Thoracic aorta (tissue), 2 donors: ENCODE measurements around the gene SMCO1. TPM values are rescaled to one million over a fixed set of nuclear protein-coding genes. Genes with fewer than 3 reads are reported as not detected.
"Not testable (repeated sequence)": the region's sequence is repeated elsewhere in the genome, so short reads cannot be mapped to it uniquely, and the experiment has no call there.

ENCODE experiments used
- ATAC-seq: fragments of 150-250 bp; one replicate; pipeline ENCODE4 v1.8.0; 2017; ENCODE audit warnings: low read depth; ENCODE audit not compliant: insufficient number of reproducible peaks, low FRiP score
- DNase-seq: peaks from one replicate; pipeline ENCODE4 v3.0.0-alpha.2; 2020; ENCODE audit warnings: low spot score
- H3K27ac ChIP-seq, 2 donors: fragments of 200-600 bp; sonication (generic); 1 replicate in 1 of 2; 2 replicates in 1 of 2; pipeline ENCODE4 v1.5.1; 2016; ENCODE audit warnings: mild to moderate bottlenecking in 2 of 2, moderate library complexity in 2 of 2
- H3K27me3 ChIP-seq: fragments of 200-600 bp; sonication (generic); replicated peaks from 2 replicates; pipeline ENCODE4 v1.6.0; 2016; ENCODE audit warnings: mild to moderate bottlenecking; ENCODE audit not compliant: insufficient read depth
- H3K36me3 ChIP-seq: fragments of 200-600 bp; sonication (generic); one replicate; pipeline ENCODE4 v1.5.1; 2016
- H3K4me1 ChIP-seq, 2 donors: fragments of 200-600 bp; sonication (generic); 1 replicate in 1 of 2; 2 replicates in 1 of 2; pipeline versions ENCODE4 v1.5.1 to v1.6.0; 2016; ENCODE audit warnings: low read depth in 2 of 2, mild to moderate bottlenecking in 1 of 2; ENCODE audit not compliant: control insufficient read depth in 1 of 2
- H3K4me3 ChIP-seq: fragments of 200-600 bp; sonication (generic); 2 replicates; pipeline ENCODE4 v1.5.1; 2016; ENCODE audit warnings: mild to moderate bottlenecking
- H3K9me3 ChIP-seq: fragments of 200-600 bp; sonication (generic); 2 replicates; pipeline ENCODE4 v1.5.1; 2016
- total RNA-seq, 2 donors: library from RNA; depleted of rRNA; stranded (reverse); fragments of >200 nt; gene quantifications; one replicate each; pipeline versions ENCODE4 v1.1.0 to v1.2.3, GENCODE V29; 2016
- TF ChIP-seq, protein P1 (sequence below): fragments of 200-600 bp; sonication (generic); IDR thresholded peaks from one replicate; pipeline ENCODE4 v1.5.1; 2019; ENCODE audit warnings: antibody characterized with exemption

The SMCO1 gene
- total RNA-seq, 2 donors from 2014 or later: not detected

DNA sequence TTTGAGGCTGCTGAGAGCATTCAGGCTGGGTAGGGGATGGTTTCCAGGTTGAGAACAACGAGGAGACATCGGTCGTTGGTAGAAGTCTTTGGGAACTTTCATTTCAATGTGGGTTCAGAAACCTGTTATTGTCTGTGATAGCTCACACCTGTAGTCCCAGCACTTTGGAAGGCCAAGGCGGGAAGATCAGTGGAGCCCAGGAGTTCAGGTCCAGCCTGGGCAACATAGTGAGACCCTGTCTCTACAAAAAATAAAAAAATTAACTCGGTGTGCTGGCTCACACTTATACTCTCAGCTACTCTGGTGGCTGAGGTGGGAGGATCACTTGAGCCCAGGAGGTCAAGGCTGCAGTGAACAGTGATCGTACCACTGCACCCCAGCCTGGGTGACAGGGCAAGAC, 10.6 kb downstream of the SMCO1 start:
- peak overlapping the region in 1 of 2 donors; percentile 100 for H3K27ac ChIP-seq
- H3K27me3 ChIP-seq: no peaks in the 10 kb centered on the region
- ATAC-seq (no peak), DNase-seq (no peak)
- peaks cover 6 to 14% of the 10 kb centered on the region in 2 donors for H3K4me1 ChIP-seq
- no peaks in the 10 kb centered on the region for H3K9me3 ChIP-seq
- TF ChIP-seq, protein P1, sequence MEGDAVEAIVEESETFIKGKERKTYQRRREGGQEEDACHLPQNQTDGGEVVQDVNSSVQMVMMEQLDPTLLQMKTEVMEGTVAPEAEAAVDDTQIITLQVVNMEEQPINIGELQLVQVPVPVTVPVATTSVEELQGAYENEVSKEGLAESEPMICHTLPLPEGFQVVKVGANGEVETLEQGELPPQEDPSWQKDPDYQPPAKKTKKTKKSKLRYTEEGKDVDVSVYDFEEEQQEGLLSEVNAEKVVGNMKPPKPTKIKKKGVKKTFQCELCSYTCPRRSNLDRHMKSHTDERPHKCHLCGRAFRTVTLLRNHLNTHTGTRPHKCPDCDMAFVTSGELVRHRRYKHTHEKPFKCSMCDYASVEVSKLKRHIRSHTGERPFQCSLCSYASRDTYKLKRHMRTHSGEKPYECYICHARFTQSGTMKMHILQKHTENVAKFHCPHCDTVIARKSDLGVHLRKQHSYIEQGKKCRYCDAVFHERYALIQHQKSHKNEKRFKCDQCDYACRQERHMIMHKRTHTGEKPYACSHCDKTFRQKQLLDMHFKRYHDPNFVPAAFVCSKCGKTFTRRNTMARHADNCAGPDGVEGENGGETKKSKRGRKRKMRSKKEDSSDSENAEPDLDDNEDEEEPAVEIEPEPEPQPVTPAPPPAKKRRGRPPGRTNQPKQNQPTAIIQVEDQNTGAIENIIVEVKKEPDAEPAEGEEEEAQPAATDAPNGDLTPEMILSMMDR: no peak
- H3K36me3 ChIP-seq: no peaks in the 10 kb centered on the region
- no peak overlapping the region for H3K4me3 ChIP-seq

DNA sequence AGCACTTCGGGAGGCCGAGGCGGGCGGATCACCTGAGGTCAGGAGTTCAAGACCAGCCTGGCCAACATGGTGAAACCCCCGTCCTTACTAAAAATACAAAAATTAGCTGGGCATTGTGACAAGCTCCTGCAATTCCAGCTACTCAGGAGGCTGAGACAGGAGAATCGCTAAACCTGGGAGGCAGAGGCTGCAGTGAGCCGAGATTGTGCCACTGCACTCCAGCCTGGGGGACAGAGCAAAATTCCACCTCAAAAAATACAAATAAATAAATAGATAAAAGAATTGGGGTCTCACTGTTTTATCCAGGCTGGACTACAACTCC, 11.1 kb downstream of the SMCO1 start:
- H3K9me3 ChIP-seq, DNase-seq, H3K27me3 ChIP-seq, ATAC-seq, H3K36me3 ChIP-seq: not testable (repeated sequence)
- Histone ChIP-seq H3K4me3 (peak overlapping the region; percentile 91), H3K4me1 (peaks cover 11 to 19% of the 10 kb centered on the region in 2 donors), H3K27ac (peak overlapping the region; percentile 99 to 100)

DNA sequence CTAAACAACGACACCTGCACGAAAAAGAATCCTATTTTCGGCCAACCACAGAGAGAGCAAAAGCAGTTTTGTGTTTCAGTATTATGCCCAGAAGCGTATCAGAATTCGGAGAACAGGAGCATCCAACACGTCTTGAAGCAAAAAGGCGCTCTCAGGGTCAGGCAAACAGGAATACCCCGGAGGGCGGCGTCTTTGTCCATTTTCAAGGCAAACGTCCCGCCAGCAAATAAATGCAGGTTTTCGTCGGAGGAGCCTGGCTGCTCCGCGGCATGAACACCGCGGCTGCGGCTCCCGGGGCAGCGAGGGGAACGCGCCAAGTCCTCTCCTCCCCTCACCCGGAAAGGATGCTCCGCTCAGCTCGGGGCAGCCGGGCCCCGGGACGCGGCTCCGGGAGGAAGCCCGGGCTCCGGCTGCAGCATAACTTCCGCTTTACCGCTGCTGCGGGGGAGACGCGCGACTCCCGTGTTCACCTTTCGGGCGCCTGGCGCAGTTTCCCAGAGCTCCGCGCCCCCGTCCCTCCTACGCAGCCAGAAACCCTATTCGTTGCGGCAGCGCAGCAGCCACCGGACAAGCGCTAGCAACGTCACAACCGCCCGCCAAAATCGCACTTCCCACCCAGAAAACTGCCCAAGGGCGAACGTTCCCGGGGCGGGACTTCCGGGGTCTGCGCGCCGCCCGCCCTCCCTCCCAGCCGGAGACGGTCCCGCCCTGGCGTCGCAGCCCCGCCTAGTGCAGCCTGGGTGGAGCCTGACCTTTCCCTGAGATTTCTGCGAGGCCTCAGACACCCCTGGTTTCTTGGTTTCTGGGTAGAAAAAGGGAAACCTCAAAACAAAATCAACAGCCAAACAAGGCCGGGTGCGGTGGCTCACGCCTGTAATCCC, 11.7 kb downstream of the SMCO1 start, which contains the start of gene RNF168:
Gene RNF168, minus strand, starts transcription at position 573 of the 881 bp plus-strand sequence. CDS start 595 bp downstream, outside the sequence.
- Histone ChIP-seq H3K27me3 (no peaks in the 10 kb centered on the region), H3K9me3 (no peaks in the 10 kb centered on the region), H3K4me1 (peaks cover 11 to 25% of the 10 kb centered on the region in 2 donors), H3K36me3 (no peaks in the 10 kb centered on the region), H3K27ac (peak within 1 kb of the TSS; percentile 99 to 100), H3K4me3 (peak within 1 kb of the TSS; percentile 91)
- TF ChIP-seq, protein P1: no peak
- ATAC-seq (peak; percentile 52), DNase-seq (peak; percentile 79)

DNA sequence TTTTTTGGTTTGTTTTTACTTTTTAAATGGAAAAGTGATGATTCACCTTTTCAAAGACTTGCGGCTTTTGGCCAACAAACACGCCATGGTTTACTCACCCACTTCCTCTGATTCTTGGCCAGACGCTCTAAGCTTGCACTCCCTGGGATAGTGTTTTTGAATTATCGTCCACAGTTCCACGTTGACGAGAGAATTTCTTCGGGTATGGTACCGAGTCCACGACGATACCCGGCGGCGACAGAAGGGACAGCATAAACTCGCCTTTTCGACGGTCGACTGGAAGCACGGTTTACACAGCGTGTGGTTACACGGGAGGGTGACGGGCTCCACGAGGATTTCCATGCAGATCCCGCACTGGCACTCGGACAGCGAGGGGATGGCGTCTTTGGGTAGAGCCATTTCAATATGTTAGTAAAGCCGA, 12.4 kb downstream of the SMCO1 start:
- peak; percentile 30 for DNase-seq
- peak overlapping the region; percentile 99 to 100 for H3K27ac ChIP-seq
- H3K4me1 ChIP-seq: peaks cover 11 to 30% of the 10 kb centered on the region in 2 donors
- H3K9me3 ChIP-seq: no peaks in the 10 kb centered on the region
- H3K27me3 ChIP-seq: no peaks in the 10 kb centered on the region
- H3K4me3 ChIP-seq: peak overlapping the region; percentile 91
- peak; percentile 75 for ATAC-seq
- no peaks in the 10 kb centered on the region for H3K36me3 ChIP-seq
- TF ChIP-seq, protein P1: no peak

DNA sequence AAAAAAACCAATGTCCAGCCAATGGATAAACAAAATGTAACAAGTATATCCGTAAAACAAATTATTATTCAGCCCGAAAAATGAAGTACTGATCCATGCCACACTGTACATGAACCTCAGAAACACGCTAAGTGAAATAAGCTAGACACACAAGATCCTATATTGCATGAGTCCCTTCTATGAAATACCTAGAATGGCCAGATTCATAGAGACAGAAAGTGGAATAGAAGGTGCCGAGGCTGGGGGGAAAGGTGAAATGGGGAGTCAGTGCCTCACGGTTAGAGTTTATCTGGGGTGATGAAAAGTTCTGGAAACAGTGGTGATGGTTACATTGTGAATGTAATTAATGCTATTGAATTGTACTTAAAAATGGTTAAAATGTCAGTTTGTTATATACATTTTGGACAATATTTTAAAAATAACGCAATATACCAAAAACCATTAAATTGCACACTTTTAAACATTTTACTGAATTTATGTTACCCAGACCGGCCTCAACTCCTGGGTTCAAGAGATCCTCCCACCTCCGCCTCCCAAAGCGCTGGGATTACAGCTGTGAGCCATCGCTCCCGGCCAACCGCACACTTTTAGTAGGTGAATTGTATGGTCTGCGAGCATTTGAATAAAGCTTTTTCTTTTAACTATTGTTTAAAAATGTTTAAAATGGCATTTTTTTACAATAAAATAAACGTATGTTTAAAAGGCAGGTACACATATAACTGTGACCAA, 13.7 kb downstream of the SMCO1 start:
- peaks cover 11 to 30% of the 10 kb centered on the region in 2 donors for H3K4me1 ChIP-seq
- TF ChIP-seq, protein P1: no peak
- peak overlapping the region; percentile 99 to 100 for H3K27ac ChIP-seq
- ATAC-seq (no peak), DNase-seq (no peak)
- H3K4me3 ChIP-seq: peak overlapping the region; percentile 91
- no peaks in the 10 kb centered on the region for H3K36me3 ChIP-seq
- no peaks in the 10 kb centered on the region for H3K27me3 ChIP-seq
- no peaks in the 10 kb centered on the region for H3K9me3 ChIP-seq
